HG03060 (cell line): ENCODE measurements around the gene ZNF19.

Source experiments
- ATAC-seq: cut with Tn5 transposase; IDR thresholded peaks from one replicate; pipeline ENCODE4 v1.9.1; 2021; ENCODE audit warnings: low read depth, moderate number of reproducible peaks; ENCODE audit not compliant: unreplicated experiment

ZNF19 gene

DNA sequence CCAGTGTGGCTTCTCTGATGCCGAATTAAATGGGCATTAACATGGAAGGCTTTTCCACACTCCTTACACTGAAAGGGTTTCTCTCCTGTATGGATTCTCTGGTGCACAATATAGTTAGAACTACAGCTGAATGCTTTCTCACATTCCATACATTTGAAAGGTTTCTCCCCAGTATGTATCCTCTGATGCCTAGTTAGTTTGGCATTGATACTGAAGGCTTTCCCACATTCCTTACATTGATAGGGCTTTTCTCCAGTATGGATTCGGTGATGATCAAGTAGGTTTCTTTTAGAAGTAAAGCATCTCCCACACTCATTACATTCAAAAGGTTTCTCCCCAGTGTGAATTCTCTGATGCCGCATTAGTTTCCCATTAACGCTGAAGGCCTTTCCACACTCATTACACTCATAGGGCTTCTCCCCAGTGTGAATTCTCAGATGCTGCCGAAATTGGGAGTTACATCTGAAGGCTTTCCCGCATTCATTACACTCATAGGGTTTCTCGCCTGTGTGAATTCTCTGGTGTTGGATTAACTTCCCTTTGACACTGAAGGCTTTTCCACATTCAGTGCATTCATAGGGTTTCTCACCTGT, 40.8 kb downstream of the ZNF19 start:
- ATAC-seq, result no peak

DNA sequence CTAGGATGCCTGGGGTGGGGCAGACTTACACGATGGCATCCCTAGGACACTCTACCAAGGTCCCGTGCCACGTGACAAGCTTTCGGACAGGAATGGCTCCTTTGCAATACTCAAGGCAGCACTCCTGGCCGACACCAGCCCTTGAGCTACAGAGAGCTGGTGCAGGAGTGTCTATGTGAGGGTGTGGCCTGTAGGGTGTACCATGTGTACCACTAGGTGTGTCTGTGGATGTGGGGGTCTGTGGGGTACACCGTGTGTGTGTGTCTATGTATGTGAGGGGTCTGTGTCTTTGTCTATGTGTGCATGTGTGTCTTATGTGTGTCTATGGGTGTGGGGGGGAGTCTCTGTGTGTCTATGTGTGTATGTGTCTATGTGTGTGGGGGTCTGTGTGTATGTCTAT, 45.4 kb downstream of the ZNF19 start:
- ATAC-seq, result no peak

DNA sequence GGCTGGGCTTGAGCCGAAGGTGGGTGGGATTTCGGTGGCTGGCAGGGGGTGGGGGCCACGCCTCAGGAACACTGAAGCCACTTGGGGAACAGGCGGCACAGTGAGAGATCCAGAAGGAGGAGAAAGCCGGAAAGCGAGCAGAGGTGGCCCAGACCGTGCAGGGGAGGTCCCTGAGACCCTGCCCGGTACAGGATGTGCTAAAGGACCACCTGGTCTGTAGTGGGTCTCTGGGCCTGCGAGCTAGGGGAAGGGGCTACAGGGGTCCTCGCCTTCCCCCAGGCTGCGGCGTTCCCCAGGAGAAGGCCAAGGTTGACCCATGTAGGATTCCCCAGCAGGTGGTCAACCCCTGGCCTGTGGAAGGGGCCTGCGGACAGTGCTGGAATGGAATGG, 47.1 kb downstream of the ZNF19 start, which contains the start of gene TLE7:
TSS of gene TLE7 (minus strand) at position 4 of the 390 bp plus-strand sequence. CDS start 8,730 bp downstream, outside the sequence.
- ATAC-seq, result no peak

DNA sequence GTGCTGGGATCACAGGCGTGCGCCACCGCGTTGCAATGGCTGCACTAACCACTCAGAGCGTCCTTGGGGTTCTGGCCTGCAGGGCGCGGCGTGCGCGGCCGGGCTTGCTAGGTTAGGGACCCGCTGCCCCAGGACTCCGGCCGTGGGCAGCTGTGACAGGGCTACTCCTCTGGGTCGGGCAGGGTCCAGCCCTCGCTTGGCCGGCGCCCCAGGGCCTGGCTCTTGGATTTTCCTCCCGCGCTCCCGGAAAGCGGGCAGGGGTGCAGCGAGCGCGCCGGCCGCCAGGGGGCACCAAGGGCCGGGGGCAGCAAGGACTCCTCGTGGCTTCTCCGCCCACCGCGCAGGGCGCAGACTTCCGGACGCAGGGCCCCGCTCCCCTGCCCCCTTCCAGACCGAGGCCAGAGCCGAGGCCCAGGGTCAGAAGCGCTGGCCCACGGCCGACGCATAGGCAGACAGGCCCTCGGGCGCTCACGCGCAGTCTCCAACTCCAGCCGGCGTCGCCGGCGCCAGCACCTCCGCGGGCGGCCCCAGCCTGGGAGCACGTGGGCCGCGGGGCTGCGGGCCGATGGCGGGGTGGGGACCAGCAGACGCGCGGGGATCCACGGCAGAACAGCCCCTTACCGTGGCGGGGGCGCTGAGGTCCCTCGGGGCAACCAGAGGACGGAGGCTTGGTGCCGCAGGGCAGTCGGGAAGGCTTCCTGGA, 47.6 kb downstream of the ZNF19 start:
- no peak for ATAC-seq

DNA sequence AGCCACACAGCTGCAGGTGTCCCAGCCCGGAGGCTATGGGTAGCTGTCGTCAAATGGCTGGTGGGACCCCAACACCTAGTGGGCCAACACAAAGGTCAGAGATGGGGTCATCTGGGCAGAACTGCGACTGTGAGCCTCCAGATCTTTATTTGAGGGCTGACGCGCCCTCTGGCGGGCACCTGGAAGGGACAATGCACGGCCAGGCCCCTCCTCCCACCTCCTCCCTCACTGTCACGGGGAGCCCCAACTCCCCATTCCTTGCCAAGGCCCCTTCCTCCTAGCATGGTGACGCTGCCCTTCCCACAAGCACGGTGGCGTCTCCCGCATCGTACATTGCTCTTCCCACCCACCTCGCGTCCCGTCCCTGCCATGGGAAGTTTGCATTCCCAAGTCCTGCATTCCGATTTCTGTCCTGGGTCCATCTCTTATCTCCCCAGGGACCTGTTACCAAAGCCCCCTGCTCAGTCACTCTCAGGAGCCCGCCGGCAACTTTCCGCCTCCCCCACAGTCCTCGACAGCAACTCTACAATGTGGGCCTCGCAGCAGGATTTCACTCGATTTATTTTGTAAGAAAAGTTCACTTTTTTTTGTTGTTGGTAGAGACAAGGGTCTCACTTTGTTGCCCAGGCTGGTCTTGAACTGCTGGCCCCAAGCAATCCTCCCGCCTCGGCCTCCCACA, 48.3 kb downstream of the ZNF19 start:
- no peak for ATAC-seq

DNA sequence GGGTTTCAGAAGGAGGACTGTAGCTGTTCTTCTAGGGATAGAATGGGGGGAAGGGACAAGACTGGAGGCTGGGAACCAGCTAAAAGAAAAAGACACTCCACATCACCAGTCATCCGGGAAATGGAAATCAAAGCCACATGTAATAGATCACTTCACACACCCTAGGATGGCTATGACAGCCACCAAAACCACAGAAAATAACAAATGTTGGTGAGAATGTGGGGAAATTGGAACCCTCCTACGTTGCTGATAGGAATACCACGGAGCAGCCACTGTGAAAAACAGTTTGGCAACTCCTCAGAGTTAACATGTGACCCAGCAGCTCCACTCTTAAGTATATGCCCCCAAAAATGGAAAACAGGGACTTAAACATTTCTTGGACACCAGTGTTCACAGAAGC, 49.6 kb downstream of the ZNF19 start:
- ATAC-seq, result no peak

DNA sequence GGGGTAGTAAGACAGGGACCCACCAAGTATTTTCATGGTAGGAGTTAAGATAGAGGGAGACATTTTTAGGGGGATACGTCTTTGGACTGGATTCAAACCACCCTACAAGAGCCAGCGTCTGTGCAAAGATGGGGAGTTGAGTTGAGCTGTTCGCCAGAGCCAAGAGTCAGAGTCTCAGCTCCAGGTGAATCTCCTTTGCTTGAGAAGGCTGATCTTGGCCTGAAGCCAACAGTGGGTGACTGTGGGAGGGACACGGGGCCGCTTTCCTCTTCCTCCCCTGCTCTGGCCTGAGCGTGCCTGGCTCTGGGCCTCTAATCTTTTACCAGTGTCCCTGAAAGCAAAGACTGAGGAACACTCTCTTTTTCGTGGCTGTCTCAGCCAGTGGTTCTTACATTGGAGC, 52.7 kb downstream of the ZNF19 start:
- ATAC-seq, result no peak

DNA sequence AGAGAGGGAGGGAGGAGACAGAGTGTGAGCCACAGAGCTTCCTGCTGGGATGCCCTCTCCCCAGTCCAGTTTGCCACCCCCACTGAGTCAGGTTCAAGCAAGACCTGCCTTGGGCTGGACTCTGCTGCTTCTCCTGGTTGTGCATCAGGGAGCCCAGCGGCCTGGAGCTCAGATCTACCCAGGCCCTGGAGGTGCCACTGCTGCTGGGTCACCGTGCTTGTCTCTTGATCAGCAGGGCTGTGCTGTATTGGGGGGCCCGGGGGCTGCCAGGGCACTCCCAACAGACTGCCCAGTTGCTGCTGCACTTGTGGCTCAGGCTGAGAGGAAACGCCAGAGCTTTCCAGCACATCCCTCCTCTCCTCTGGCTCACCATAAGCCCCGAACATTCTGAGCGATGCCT, 56.2 kb downstream of the ZNF19 start:
- no peak for ATAC-seq

DNA sequence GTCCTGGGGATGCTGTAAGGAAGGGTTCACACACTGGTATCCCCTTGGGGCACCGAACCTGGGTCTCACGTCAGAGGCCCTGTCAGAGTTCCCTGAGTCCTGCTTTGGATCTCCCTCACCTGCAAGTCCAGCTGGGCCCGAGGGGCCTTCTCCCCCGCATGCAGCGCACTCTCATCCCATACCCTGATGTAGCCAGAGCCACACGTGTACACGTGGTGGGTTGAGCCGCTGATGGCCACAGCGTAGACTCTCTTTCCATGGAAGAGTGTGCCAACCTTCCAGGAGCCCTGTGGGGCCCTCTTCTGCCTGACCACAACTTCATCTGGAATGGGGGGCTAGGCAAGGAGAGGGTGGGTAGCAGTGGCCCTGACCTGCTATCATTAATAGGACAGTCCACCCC, 57.1 kb downstream of the ZNF19 start:
- ATAC-seq, result no peak

DNA sequence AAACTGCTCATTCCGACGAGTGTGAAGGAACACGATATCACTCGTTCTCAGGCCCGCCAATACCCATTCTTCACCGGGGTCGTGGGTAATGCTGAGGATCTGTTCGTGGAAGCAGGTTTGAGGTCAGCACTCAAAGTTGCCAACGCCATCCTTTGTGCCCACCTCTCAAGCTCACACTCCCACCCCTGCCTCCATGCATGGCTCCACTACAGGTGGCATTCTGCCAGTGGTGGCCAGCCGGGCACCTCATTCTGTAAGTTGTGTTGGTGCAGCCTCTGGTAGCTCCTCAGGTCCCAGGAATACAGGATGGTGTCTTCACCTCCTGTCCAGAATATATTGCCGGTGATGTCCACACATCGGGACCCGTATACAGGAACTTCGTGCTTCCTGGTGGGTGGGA, 57.9 kb downstream of the ZNF19 start:
- ATAC-seq, result no peak

DNA sequence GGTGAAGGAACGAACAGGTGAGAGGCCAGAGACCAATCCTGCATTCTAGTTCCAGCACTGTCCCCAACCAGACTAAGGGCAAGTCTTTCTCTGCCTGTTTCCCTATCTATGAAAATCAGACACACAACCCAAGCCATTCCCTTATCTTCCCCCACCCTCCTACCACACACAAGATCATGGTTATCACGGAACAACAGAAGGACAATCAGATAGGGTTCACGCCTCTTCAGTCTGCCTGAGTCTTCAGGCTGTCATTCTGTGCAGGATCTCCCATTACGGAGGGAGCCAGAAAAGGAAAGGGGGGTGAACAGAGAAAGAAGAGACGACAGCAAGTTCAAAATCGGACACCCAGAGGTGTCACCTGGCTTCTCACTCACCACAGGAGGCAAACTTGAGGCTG, 58.4 kb downstream of the ZNF19 start:
- ATAC-seq, result no peak

DNA sequence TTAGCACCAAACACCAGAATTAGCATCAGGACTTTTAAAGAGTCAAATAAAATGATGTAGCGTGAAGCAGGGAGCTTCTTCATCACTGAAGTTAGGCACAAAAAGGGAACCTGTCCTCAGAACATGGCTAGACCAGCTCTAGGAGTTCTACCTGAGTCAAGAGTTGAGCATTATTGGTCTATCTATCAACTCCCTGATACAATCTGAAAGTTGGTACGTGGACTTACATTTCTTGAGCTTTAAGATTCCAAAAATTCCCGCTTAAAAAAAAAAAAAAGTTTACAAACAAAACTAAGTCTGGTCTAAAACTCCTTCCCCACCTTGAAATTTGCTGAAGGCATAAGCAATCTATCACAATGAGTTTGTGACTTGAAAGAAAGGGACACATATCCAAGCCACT, 59.5 kb downstream of the ZNF19 start:
- no peak for ATAC-seq

DNA sequence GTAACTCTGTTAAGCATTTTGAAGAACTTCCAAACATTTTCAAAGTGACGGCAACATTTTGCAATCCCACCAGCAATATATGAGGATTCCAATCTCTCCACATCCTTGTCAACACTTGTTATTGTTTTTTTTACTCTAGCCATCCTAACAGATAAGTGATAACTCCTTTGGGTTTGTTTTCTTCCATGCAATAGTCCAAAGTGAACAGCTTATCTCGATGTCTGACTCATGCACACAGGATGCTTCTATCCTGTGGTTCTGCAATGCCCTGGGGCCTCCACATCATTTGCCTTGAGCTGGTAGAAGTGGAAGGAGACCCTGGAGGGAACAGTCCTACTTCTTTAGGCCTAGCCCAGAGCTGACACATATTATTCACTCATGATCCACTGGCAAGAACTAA, 60.2 kb downstream of the ZNF19 start:
- ATAC-seq, result no peak

DNA sequence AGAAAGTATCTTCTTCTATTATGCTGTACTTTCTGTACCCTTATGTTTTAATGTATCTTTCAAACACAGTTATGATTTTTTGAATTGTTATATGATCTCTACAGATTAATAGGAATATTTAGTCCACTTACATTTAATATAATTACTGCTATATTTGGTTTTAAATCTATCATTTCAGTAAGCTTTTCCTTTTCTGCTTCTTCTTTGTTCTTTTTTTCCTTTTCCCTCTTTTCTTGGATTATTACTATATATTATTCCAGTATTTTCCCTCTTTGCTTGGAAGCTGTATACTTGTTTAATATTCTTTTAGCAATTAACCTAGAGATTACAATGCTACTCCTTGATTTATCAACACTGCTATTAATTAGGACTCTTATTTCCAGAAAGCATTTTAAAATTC, 60.7 kb downstream of the ZNF19 start:
- ATAC-seq, result no peak

DNA sequence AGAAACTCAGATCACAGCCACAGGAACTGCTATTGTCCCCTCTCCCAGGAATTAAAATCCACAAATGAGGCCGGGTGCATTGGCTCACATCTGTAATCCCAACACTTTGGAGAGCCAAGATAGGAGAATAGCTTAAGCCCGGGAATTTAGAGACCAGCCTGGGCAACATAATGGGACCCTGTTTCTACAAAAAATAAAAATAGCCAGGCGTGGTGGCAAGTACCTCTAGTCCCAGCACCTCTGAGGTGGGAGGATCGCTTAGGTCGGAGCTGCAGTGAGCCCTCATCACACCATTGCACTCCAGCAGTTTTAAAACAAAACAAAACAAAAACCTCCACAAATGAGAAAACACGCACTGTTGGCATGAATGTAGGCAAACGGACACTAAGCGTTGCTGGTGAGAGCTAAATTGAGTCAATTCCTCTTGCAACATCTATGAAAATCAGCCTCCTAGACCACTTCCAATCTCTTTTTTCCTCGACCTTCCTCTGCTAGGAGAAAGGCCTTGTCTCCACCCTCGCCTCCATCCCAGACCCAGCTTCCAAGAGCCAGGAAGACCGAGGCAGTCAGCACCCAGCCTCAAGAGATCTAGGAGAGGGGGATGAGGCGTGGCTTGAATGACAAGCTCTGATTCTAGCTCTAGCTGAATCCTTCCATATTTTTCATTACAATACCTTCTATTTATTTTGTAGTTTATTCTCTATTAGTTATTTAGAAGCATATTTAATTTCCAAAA, 62.1 kb downstream of the ZNF19 start:
- no peak for ATAC-seq

DNA sequence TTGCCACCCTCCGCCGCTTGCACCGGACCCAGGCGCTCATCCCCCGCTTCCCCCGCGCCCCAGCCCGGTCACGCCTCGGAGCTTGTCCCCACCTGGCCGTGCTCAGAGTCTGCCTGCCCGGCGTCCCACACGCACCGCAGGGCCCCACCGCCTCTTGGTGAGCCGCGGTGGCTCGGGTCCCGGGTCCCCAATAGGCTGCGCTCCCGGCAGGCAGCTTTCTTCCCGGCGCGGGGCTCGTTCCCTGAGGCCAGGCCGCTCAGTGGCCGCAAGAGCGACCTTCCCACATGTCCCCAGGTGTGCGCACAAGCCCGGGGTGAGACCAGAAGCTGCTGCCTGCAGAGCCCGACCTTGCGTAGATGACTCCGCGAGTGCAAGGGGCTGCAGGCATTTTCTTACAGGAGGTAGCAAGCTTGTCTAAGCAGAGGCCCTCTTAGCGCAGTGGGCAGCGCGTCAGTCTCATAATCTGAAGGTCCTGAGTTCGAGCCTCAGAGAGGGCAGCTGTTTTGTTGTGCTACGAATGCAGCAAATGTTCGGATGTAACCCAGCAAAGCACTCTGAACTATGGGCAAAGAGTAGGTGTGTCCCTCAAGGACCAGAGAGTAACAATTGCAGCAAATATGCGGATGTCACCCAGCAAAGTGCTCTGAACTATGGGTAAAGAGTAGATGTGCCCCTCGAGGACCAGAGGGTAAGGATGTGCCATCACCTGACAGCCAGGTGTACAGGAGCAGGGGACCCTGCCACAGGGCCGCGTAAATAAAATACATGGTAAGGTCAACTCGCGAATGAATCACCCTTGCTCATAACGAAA, 62.9 kb downstream of the ZNF19 start:
- peak; percentile 73 for ATAC-seq

DNA sequence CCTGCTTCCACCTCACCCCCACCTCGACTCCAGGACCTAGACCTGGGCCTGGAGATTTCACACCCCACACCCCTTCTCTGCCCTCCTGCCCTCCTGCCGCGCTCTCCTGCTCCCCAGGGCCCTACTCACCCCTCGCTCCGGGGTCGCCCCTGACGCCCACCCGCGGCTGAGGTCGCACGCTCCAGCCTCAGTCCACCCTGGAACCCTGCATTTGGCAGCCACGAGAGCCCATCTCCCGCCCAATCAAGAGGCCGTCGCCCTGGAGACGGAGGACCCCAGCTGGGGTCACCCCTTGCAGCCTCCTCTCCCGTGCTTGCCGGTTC, 63.4 kb downstream of the ZNF19 start:
- no peak for ATAC-seq

DNA sequence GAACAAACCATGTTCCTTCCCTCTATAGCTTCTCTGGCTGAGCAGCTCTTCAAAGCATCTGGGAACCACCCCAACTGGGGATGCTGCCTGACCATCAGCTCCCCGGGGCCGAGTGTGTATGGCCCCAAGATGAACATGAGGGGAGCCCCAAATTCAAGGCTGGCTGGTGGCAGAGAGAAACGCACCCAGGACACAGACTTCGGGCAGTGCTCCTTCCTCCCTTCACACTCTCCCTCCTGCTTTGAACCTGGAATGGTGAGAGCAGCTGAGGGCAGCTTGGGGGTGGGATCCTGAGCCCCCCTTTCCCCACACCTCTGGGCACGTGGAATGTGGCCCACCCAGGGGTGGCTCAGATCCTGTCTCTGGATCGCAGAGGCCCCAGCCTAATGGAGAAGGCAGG, 64.5 kb downstream of the ZNF19 start:
- no peak for ATAC-seq

DNA sequence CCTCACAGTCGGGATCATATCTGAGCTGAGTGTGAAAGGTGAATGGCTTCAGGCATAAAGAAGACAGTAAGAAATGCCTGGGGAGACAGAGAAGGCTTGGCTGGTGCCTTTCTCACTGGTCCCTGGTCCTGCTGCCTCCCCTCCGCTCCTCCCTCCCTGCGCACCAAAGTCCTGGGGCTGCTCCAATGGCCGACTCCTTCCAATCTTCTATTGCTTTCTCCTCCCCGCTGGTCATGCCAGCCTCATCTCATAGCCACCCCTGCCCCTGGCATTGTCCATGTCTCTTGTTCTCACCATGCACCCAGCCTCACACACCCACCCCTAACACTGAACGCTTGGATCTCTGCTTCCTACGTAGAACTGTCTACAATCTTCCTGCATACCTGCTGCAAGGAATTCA, 65.3 kb downstream of the ZNF19 start:
- ATAC-seq, result no peak
